Tongue (tissue), 2 donors: ENCODE measurements around the gene UQCC5. TPM values are rescaled to one million over a fixed set of nuclear protein-coding genes. Genes with fewer than 3 reads are reported as not detected.

Experiments used
- DNase-seq: peaks from one replicate; pipeline ENCODE4 v3.0.0-alpha.2; 2015
- total RNA-seq: library from RNA; depleted of rRNA; stranded (reverse); fragments of >200 nt; gene quantifications from one replicate; pipeline ENCODE4 v1.2.3, GENCODE V29; 2014

The UQCC5 gene
- total RNA-seq, 1 donor from 2014 or later = 1.4 TPM

DNA sequence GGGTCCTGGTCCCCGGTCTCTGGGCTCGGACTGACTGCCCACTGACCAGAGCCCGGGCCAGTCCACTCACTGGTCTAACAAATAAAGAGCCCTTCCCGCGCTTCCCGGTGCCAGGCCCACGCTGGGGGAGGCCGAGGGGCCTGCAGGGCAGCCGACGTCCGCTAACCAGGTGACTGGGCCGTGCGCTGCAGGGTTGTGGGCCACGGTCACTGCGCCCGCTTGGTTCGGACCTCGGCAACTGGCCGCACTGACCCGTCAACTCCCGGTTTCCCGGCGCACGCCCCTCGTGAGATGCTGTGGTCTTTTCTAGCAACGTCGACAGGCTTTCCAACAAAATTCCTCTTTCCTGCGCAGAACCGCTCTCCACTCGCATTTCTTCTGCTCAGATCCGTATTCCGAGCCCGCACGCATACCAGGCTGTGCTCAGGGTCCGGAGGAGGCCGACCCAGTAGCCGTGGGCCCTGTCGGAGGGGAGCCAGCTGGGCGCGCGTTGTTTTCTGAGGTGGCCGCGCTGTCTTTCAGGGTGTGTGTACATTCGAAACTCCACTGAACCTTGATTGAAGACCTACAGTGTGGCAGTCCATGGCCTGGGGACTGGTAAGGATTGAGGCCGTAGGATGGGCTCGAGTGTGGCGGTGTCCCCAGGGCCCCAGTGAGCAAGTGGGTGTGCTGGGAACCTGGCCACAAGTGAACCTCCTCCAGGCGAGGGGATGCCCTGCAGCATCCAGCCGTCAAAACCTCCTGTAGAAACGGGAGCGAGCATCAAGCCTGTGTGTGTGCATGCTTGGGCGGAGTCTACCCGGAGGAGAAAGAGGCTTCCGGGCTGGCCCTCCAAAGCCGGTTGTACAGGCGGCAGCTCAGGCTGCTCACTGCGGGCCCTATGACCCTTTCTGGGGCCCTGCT is 1.9 kb upstream of the UQCC5 start:
- DNase-seq = peak; percentile 56

- no peak for DNase-seq
Measured at GRCh38 chr3:52535411-52536111, 844 bp upstream of the UQCC5 start.

DNA sequence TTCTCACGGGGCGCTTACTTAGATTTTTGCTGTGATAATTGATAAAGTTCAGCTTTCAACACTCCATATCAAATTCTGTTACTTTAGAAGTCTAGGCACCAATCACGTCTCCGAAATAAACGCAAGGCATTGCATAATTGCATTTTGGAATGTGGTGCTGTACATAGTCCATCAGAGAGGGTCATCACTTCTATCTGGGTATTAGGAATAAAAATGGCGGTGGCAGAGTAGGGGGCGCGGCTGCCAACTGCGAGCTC is 365 bp upstream of the UQCC5 start:
- no peak for DNase-seq

DNA sequence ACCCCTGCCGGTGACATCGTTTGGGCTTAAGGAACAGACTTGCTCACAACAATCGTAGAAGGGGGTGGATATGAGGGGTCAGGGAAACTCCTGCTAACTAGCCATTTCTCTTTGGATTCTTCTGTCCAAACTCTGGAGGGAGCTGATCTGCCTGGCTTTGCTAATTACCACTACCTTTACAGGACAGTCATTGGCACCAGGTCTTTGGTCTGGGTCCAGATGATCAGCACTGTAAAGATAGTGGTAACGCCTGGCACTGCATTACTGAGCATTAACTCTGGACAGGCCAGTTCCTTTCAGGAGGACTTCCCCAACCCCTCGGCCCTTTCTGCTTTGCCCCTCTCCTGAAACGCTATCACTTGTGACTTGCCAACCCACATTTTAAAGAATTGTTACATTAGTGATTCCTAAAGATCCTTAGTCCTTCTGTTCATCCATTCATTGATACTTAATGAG is 788 bp downstream of the UQCC5 start:
- no peak for DNase-seq

GRCh38 chr3:52537726-52538421 is 1.5 kb downstream of the UQCC5 start:
- DNase-seq = no peak

DNA sequence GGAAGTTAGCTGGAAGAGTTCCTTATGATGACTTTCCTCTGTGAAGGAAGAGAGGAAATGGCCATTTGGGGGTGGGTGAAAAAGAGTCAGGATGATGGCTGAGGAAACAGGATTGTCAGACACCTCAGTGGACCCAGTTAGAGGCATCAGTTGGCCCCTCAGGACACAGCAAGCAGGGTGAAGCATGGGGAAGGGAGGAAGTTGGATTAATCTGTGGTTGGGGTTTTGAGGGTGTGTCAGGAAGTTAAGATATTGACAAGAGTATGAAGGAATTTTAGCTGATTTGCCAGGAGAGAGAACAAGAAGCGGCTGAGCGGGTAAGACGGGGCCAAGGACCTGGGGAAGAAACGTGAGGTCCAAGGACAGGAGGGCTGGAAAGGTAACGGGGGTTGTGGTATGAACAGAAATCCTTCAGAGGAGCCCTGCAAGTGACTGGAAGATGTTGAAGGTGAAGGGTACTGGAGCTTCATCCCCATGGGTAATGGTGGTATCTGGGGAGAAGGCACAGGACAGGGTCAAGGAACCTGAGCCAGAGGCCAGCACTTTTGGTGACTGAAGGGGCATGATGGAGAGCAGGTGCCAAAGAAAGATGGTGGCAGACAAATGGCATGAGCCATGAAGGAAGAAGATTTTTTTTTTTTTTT is 2.7 kb downstream of the UQCC5 start:
- DNase-seq = no peak

DNA sequence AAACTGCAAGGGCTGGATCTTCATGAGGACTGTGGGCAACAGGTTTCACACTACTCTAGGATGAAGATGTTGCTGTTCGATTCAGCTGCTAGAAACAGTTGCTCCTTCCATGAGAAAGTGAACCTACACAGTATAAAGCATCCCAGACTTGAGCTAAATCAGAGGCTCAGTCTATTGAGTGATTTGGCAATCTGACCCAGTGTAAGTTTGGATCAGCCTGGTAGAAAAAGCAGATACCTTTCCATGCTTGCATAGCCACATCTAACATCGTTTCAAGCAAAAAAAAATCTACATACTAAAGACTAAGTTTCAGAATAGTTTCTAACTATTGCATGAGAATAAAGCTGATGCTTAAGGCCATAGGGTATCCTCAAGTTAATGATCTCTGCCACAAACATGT is 4.6 kb downstream of the UQCC5 start:
- DNase-seq = no peak

DNA sequence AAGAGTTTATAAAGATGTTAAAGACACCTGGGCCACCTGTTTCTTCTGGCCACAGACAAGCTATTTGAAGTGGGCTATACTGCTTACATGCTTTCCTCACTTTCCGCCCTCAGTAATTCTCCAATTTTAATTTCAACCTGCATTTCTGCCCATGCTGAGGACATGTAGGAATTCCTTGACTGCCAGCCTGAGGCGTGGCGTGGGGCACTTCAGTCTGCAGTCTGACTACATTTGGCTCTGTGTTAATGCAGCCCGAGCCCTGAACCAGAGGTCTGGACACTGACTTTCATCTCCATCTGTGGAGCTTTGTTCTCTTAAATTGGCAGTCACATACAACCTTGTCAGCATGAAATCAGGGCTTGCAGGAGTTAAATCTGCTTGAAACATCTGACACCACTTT is 8.5 kb downstream of the UQCC5 start:
- no peak for DNase-seq

DNA sequence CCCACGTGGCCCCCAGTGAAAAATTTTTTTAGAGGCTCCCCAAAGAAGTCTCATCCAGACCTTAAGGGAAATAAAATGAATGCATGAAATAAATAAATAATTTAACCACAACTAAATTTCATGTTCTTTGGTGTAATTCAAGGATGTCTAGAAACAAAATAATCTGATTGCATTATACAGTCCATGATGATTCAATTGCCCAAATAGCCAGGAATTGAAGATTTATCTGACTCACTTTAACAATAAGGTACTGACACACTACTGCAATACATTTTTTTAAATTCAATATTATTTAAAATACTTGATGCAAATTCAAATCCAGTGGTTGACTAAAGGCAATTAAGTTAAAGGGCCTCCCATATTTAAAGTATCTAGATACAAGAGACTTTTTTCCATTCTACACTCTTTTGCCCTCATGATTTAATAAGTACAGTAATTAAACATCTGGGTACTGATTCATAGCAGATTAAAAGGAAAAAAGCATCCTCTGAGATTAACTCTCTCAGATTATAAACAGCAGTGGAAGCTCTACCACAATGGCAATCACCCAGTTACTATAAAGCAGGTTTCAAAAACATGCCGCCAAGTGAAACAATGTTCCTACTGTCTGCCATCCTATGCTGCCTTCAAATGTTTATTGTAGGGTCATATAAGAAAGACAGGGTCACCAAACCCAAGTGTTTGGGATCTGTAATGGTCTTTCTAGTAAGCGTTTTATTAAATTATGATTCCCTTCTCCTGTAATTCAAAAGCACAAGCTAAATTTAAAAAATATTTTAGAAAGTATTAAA is 9.9 kb downstream of the UQCC5 start:
- DNase-seq = no peak

GRCh38 chr3:52547143-52547542 is 10.7 kb downstream of the UQCC5 start:
- no peak for DNase-seq

GRCh38 chr3:52551118-52551517 is 14.7 kb downstream of the UQCC5 start:
- DNase-seq = no peak

DNA sequence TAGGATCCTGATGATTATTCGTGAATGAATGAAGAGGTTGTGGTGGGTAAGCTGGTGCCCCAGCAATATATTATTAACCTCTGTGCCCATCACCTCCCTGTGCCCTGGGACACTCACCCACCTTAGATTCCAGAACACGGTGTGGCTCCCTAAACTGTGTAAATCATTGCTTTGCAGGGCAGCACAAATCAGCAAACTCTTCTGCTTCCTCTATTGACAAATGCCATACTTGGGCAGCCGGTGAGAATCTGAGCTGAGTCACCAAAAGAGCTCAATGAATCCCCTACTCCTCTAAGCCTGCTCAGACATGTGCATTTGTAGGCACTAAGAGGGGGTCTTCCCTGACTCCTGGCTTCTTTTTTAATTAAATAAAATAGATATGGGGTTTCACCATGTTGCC is 15.7 kb downstream of the UQCC5 start:
- DNase-seq = no peak

DNA sequence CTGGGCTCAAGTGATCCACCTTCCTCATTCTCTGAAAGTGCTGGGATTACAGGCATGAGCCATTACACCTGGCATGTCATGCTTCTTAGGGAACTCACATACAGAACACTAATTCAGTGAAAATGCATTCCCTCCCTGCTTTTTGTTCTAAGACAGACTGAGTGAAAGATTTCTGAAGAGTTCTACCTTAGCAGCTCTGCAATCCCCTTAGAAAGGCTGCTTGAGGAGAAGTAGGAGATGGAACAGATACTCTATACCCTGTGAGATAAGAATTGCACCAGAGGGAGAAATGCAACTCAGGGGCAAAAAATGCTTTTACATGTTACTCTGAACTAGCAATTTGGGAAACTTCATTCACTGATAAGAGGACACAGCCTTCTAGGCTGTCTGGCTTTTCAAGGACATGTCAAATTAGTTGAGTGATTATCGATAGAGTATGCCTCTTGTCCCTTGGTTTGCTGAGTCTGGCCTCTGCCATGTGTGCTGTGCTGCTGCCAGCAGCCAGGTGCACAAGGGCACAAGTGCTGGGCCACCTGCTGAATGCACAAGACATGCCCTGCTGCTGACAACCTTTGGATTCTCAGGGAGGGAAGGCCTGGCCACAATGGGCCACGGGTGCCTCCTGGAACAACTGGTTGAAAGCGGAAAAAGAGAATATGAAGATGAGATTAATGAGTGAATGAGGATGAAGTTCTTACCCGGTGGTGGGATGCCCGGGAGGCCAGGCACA is 17.8 kb downstream of the UQCC5 start:
- no peak for DNase-seq

- DNase-seq = no peak
Measured at GRCh38 chr3:52555056-52555455, 18.7 kb downstream of the UQCC5 start.

GRCh38 chr3:52557011-52557960 is 20.9 kb downstream of the UQCC5 start:
- DNase-seq = no peak

DNA sequence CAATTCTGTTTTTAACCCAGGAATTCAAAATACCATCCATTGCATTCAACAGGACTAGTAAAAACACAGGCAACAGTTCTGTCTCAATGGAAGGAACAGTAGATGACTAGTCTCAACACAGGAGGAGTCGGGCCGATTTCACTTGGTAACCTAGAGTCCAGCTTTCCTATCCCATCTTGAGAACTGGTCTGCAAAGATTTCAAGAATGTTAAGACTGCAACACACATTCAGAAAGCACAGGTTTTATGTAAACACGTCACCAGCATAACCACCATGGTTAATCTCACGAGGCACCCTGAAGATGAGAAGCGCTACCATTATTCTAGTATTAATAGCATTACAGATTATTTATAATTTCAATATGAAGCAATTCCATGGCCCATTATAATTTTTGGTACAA is 22.0 kb downstream of the UQCC5 start:
- no peak for DNase-seq

GRCh38 chr3:52561028-52561747 is 24.8 kb downstream of the UQCC5 start:
- DNase-seq = no peak

DNA sequence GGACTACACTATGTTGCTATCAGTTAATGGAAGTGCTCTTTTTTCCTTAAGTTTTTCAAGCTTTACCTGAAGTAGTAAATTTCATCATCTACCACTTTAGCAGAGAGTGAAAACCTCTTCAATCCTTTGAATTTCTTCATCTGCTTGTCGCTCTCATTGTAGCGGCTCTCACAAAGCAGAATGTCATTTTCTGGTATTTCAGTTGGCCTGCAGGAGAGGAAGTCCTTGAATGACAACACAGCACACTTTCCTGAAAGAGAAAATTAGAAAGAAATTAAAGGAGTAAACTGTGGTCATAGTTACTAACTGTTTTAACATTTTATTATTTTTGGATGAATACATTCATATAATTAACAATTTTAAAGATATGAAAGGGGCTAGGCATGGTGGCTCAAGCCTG is 27.6 kb downstream of the UQCC5 start:
- DNase-seq = no peak

- no peak for DNase-seq
Measured at GRCh38 chr3:52568069-52568468, 31.7 kb downstream of the UQCC5 start.
